Upper lobe of left lung (tissue), 6 donors: ENCODE measurements around the gene ALKBH8. TPM values are rescaled to one million over a fixed set of nuclear protein-coding genes. Genes with fewer than 3 reads are reported as not detected.

Experiments used
- ATAC-seq, 2 donors: fragments of 200-7000 bp; cut with Tn5 transposase; one replicate each; pipeline ENCODE4 v1.9.1; 2022; ENCODE audit warnings: mild to moderate bottlenecking in 2 of 2, moderate library complexity in 2 of 2; ENCODE audit not compliant: low FRiP score in 2 of 2
- DNase-seq, 2 donors: peaks; one replicate each; pipeline ENCODE4 v3.0.0-alpha.2; 2019 to 2020
- H3K27ac ChIP-seq, 4 donors: fragments of 200-600 bp; sonication (generic); one replicate each; pipeline ENCODE4 v1.5.1; 2016 to 2019
- H3K27me3 ChIP-seq, 4 donors: fragments of 200-600 bp; sonication (generic); one replicate each; pipeline ENCODE4 v1.5.1; 2017 to 2019
- H3K36me3 ChIP-seq, 4 donors: fragments of 200-600 bp; sonication (generic); one replicate each; pipeline ENCODE4 v1.5.1; 2016 to 2019
- H3K4me1 ChIP-seq, 4 donors: fragments of 200-600 bp; sonication (generic); one replicate each; pipeline ENCODE4 v1.5.1; 2018 to 2019
- H3K4me3 ChIP-seq, 4 donors: fragments of 200-600 bp; sonication (generic); one replicate each; pipeline ENCODE4 v1.5.1; 2017 to 2019; ENCODE audit warnings: mild to moderate bottlenecking in 2 of 4, moderate library complexity in 1 of 4
- H3K9me3 ChIP-seq, 4 donors: fragments of 200-600 bp; sonication (generic); one replicate each; pipeline ENCODE4 v1.5.1; 2018 to 2019
- EP300 ChIP-seq, 4 donors: sonication (generic); formaldehyde crosslinking; IDR thresholded peaks; one replicate each; pipeline ENCODE4 v1.5.1; 2017; ENCODE audit warnings: antibody characterized with exemption in 4 of 4, control low read depth in 2 of 4
- POLR2A ChIP-seq, 4 donors: fragments of 450-650 bp; IDR thresholded peaks; one replicate each; pipeline ENCODE4 v1.5.1; 2016 to 2017; ENCODE audit warnings: antibody characterized with exemption in 4 of 4, mild to moderate bottlenecking in 2 of 4
- POLR2AphosphoS5 ChIP-seq, 2 donors: sonication (generic); formaldehyde crosslinking; IDR thresholded peaks; one replicate each; pipeline ENCODE4 v1.5.1; 2017; ENCODE audit warnings: antibody characterized with exemption in 2 of 2
- WGBS, 2 donors: methylation state at CpG; one replicate each; pipeline ENCODE4 v1.1.5; 2017 to 2018; 5-methylcytosine and 5-hydroxymethylcytosine counted together
- total RNA-seq, 6 donors: library from RNA; depleted of rRNA in 4 of 6; stranded (reverse); fragments of >200 nt in 4 of 6; gene quantifications; one replicate each; pipeline versions ENCODE4 v1.1.0 to v1.2.1, GENCODE V29; 2016 to 2021
- TF ChIP-seq, protein P1 (sequence below), 6 experiments: fragments of 450-650 bp in 4 of 6; fragments of 200-600 bp in 2 of 6; sonication (generic) in 2 of 6; IDR thresholded peaks; one replicate each; pipeline ENCODE4 v1.5.1; 2016 to 2019; ENCODE audit warnings: antibody characterized with exemption in 6 of 6
- donor health status: DM: no; HTN: no; CAD: no; lungs with moderate emphysema.
- donor health status: DM: no; HTN: yes; CAD: no; lungs with severe emphysema.

Gene ALKBH8
- total RNA-seq, 6 donors from 2014 or later: 2.1 to 10.9 (median 6.5) TPM

DNA sequence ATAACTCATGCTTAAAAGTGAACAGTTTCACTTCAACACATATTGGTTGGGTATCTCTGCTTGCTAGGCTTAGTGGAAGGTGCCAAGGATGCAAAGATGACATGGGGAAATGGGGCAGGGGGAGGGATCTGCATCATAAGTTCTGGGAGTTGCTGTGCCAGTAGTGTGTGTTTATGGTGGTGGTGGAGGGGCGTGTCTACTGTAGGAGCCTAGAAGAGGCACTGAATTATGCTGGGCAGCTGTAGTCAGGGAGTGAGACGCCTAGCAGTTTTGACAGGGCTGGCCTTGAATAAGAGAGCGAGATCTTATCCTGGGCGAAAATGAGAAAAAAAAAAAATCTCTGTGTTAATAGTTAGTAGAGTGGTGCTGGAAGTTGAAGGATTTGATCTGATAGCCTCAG is 28.4 kb upstream of the ALKBH8 start:
- Histone ChIP-seq H3K4me1 (peaks cover 15 to 26% (median 21%) of the 10 kb centered on the region in 4 donors), H3K36me3 (no peaks in the 10 kb centered on the region), H3K9me3 (no peaks in the 10 kb centered on the region), H3K27ac (no peak overlapping the region), H3K27me3 (peaks cover 0 to 25% (median 16%) of the 10 kb centered on the region in 4 donors), H3K4me3 (no peak overlapping the region)
- ATAC-seq: no peak
- WGBS, 2 donors: 55 to 66% methylated on average over 4 of the region's 4 CpGs
- TF ChIP-seq, protein P1, sequence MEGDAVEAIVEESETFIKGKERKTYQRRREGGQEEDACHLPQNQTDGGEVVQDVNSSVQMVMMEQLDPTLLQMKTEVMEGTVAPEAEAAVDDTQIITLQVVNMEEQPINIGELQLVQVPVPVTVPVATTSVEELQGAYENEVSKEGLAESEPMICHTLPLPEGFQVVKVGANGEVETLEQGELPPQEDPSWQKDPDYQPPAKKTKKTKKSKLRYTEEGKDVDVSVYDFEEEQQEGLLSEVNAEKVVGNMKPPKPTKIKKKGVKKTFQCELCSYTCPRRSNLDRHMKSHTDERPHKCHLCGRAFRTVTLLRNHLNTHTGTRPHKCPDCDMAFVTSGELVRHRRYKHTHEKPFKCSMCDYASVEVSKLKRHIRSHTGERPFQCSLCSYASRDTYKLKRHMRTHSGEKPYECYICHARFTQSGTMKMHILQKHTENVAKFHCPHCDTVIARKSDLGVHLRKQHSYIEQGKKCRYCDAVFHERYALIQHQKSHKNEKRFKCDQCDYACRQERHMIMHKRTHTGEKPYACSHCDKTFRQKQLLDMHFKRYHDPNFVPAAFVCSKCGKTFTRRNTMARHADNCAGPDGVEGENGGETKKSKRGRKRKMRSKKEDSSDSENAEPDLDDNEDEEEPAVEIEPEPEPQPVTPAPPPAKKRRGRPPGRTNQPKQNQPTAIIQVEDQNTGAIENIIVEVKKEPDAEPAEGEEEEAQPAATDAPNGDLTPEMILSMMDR (IDR thresholded peaks at IDR 0.05): no peak
- TF ChIP-seq EP300 (IDR thresholded peaks at IDR 0.05) (no peak), POLR2AphosphoS5 (IDR thresholded peaks at IDR 0.05) (no peak), POLR2A (IDR thresholded peaks at IDR 0.05) (no peak)
- no peak for DNase-seq

DNA sequence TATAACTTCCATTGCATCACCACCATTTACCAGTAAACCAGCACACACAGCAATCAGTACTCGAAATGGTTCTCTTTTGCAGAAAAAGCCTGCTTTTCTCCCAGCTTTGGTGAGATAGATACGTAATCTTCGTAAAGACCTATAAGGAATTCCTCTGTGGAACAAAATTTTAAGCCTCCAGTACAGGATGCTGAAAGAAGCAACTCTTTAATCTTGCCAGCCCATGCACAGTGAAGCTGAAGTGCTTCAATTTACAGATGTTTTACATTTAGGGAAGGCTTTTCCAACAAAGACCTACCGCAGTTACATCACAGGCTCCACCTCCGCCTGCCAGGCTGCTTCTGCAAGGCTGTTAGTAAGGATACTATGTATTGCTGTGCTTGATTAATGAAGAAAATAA is 27.3 kb upstream of the ALKBH8 start:
- no peak overlapping the region for H3K4me3 ChIP-seq
- peaks cover 0 to 25% (median 16%) of the 10 kb centered on the region in 4 donors for H3K27me3 ChIP-seq
- TF ChIP-seq POLR2AphosphoS5 (IDR thresholded peaks at IDR 0.05) (no peak), POLR2A (IDR thresholded peaks at IDR 0.05) (no peak), EP300 (IDR thresholded peaks at IDR 0.05) (no peak)
- TF ChIP-seq, protein P1 (IDR thresholded peaks at IDR 0.05): no peak
- WGBS, 2 donors: 46 to 63% methylated on average over 5 of the region's 5 CpGs
- no peaks in the 10 kb centered on the region for H3K36me3 ChIP-seq
- no peaks in the 10 kb centered on the region for H3K9me3 ChIP-seq
- ATAC-seq (no peak), DNase-seq (no peak)
- H3K4me1 ChIP-seq: peaks cover 15 to 26% (median 21%) of the 10 kb centered on the region in 4 donors
- H3K27ac ChIP-seq: no peak overlapping the region

DNA sequence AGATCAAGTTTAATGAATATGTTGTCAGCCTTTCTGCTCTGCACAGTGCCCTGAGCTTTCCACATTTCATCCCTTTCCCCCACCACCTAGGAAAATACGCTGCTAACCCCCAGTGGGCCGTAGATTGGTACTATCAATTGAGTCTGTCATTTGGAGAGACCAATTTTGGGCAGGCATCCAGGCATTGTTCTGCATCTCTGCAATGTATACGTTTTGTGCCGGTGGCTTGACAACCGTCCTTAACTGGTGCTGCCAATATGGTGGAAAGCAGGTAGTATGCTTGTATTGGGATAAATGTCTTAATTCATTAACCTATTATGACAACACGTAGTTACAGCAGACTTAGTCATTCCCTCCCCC is 26.7 kb upstream of the ALKBH8 start:
- Histone ChIP-seq H3K27me3 (peaks cover 0 to 25% (median 16%) of the 10 kb centered on the region in 4 donors), H3K27ac (no peak overlapping the region), H3K9me3 (no peaks in the 10 kb centered on the region), H3K4me1 (peaks cover 15 to 26% (median 21%) of the 10 kb centered on the region in 4 donors), H3K4me3 (peak overlapping the region in 3 of 4 donors; percentile 53 to 64 (median 60)), H3K36me3 (no peaks in the 10 kb centered on the region)
- DNase-seq (no peak), ATAC-seq (no peak)
- 11 to 18% methylated on average over 6 of the region's 6 CpGs for WGBS, 2 donors
- TF ChIP-seq POLR2A (IDR thresholded peaks at IDR 0.05) (no peak), EP300 (IDR thresholded peaks at IDR 0.05) (no peak), POLR2AphosphoS5 (IDR thresholded peaks at IDR 0.05) (no peak)
- TF ChIP-seq, protein P1 (IDR thresholded peaks at IDR 0.05): no peak

DNA sequence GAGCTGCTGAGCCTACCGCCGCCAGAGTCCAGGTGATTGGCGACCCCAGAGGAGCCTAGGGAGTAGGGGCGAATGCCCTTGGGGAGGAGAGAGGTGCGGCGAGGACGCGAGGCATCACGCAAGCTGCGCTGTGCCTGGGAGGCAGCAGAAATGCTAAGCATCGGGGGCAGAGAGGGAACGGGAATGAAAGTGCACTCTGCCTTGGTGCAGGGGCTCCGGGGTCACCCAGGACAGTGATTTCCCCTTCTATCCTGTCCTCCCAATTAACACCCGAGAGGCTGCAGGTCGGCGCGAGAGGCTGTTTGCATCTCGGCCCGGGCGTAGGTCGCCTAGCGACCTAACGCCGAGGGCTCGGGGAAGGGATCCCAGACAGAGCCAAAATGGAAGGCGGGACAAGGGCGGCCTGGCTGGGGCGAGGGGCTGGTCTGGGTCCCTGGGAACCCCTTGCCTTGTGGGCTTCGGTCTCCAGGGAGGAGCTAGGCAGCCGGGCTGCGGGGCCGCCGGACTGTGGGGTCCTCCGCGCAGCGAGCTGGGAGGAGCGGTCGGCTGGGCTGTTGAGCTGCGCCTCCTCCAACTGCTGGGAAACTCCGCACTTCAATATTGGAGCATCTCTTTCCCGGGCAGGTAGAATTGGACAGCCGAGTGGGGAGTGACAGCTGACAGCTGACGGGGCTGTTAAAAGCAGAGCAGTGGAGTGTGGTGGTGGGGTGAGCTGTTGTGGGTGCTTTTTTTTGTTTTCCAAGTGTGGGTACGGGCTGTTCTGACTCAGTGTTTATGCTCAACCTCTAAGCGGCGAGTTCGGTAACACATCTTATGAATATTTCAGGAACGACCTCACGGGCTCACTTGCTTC is 26.1 kb upstream of the ALKBH8 start:
- peaks cover 15 to 26% (median 21%) of the 10 kb centered on the region in 4 donors for H3K4me1 ChIP-seq
- 2% methylated on average over 30 to 47 of the region's 49 CpGs for WGBS, 2 donors
- H3K9me3 ChIP-seq: no peaks in the 10 kb centered on the region
- DNase-seq: peak in 1 of 2 donors; percentile 83
- no peak for TF ChIP-seq EP300 (IDR thresholded peaks at IDR 0.05)
- TF ChIP-seq POLR2AphosphoS5 (IDR thresholded peaks at IDR 0.05): no peak
- TF ChIP-seq, protein P1 (IDR thresholded peaks at IDR 0.05): no peak
- TF ChIP-seq POLR2A (IDR thresholded peaks at IDR 0.05): no peak
- H3K27ac ChIP-seq: no peak overlapping the region
- H3K36me3 ChIP-seq: no peaks in the 10 kb centered on the region
- peak overlapping the region in 3 of 4 donors; percentile 53 to 64 (median 60) for H3K4me3 ChIP-seq
- H3K27me3 ChIP-seq: peaks cover 0 to 25% (median 16%) of the 10 kb centered on the region in 4 donors
- peak in 1 of 2 donors; percentile 65 for ATAC-seq
